ENCODE measurements around the gene MED10. TPM values are rescaled to one million over a fixed set of nuclear protein-coding genes. Genes with fewer than 3 reads are reported as not detected.

The MED10 gene
- total RNA-seq, 2 experiments from 2014 or later = 50.5 to 56.7 TPM

- ATAC-seq (ENCODE audit: low read depth) = no peak
- POLR2A ChIA-PET = no interaction called here
Measured at GRCh38 chr5:6408260-6408596, 29.9 kb upstream of the MED10 start.

GRCh38 chr5:6407558-6408259 is 29.4 kb upstream of the MED10 start:
- Mint-ChIP-seq H3K4me1 (no peaks in the 10 kb centered on the region), H3K4me3 (no peak overlapping the region), H3K27ac (no peak overlapping the region), H3K27me3 (peaks cover 18% of the 10 kb centered on the region), H3K36me3 (no peaks in the 10 kb centered on the region), H3K9me3 (no peaks in the 10 kb centered on the region)
- DNase-seq = no peak
- ATAC-seq (ENCODE audit: low read depth) = no peak
- POLR2A ChIA-PET = no interaction called here

More at GRCh38 chr5:6408260-6408596, 29.9 kb upstream of the MED10 start:
- no peak overlapping the region for H3K27ac Mint-ChIP-seq
- no peaks in the 10 kb centered on the region for H3K4me1 Mint-ChIP-seq
- H3K36me3 Mint-ChIP-seq = no peaks in the 10 kb centered on the region
- peaks cover 13% of the 10 kb centered on the region for H3K27me3 Mint-ChIP-seq
- no peak for DNase-seq
- H3K4me3 Mint-ChIP-seq = no peak overlapping the region
- no peaks in the 10 kb centered on the region for H3K9me3 Mint-ChIP-seq

DNA sequence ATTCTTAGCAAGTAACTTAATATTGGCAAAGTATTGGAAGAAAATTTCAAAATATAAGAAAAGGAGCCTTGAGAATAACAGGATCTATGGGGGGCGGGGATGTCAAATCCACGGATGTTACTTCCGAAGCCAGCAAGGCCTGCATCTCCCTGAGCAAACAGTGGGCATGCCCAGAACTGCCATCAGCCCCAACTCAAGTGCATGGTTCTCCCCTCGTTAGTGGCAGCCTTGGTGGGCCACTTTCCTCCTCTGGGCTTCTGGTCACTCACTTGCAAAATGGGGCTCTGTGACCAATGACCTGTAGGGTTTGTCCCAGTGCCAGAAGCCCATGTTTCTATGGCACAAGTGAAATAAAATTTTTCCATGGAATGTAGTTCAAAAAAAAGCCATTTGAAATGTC is 27.2 kb upstream of the MED10 start:
- no peak for ATAC-seq (ENCODE audit: low read depth)
- H3K27me3 Mint-ChIP-seq = peaks cover 22% of the 10 kb centered on the region
- POLR2A ChIA-PET = no interaction called here
- no peak overlapping the region for H3K4me3 Mint-ChIP-seq
- H3K27ac Mint-ChIP-seq = no peak overlapping the region
- H3K9me3 Mint-ChIP-seq = no peaks in the 10 kb centered on the region
- no peaks in the 10 kb centered on the region for H3K36me3 Mint-ChIP-seq
- H3K4me1 Mint-ChIP-seq = no peaks in the 10 kb centered on the region
- DNase-seq = no peak

DNA sequence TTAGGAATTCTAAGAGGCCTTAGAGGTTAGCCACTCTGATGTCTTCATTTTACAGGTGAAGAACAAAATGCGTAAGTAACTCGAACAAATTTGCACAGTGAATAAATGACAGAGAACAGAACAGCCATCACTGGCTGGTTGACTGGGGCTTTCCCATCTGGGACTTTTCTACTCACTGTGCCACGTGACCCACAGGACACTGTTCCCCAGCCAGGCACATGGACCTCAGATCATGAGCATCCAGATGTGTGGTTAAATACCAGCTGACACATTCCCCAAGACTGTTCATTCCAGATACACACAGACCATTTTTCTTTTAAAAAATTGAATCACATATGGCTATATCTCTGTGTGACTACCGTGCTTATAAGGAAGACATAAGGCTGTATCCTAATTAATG is 25.8 kb upstream of the MED10 start:
- POLR2A ChIA-PET = no interaction called here
- DNase-seq (no peak), ATAC-seq (ENCODE audit: low read depth) (no peak)
- Mint-ChIP-seq H3K27me3 (peaks cover 22% of the 10 kb centered on the region), H3K36me3 (no peaks in the 10 kb centered on the region), H3K27ac (no peak overlapping the region), H3K4me3 (no peak overlapping the region), H3K4me1 (no peaks in the 10 kb centered on the region), H3K9me3 (no peaks in the 10 kb centered on the region)

- no peaks in the 10 kb centered on the region for H3K9me3 Mint-ChIP-seq
- no peaks in the 10 kb centered on the region for H3K4me1 Mint-ChIP-seq
- ATAC-seq (ENCODE audit: low read depth) (no peak), DNase-seq (no peak)
- no peaks in the 10 kb centered on the region for H3K36me3 Mint-ChIP-seq
- H3K27me3 Mint-ChIP-seq = peaks cover 20% of the 10 kb centered on the region
- H3K27ac Mint-ChIP-seq = no peak overlapping the region
- POLR2A ChIA-PET = no interaction called here
- no peak overlapping the region for H3K4me3 Mint-ChIP-seq
Measured at GRCh38 chr5:6403416-6403815, 25.1 kb upstream of the MED10 start.

GRCh38 chr5:6402939-6403338 is 24.6 kb upstream of the MED10 start:
- POLR2A ChIA-PET = no interaction called here
- no peak overlapping the region for H3K4me3 Mint-ChIP-seq
- ATAC-seq (ENCODE audit: low read depth) (no peak), DNase-seq (no peak)
- H3K9me3 Mint-ChIP-seq = no peaks in the 10 kb centered on the region
- H3K36me3 Mint-ChIP-seq = no peaks in the 10 kb centered on the region
- H3K4me1 Mint-ChIP-seq = no peaks in the 10 kb centered on the region
- no peak overlapping the region for H3K27ac Mint-ChIP-seq
- peaks cover 19% of the 10 kb centered on the region for H3K27me3 Mint-ChIP-seq

DNA sequence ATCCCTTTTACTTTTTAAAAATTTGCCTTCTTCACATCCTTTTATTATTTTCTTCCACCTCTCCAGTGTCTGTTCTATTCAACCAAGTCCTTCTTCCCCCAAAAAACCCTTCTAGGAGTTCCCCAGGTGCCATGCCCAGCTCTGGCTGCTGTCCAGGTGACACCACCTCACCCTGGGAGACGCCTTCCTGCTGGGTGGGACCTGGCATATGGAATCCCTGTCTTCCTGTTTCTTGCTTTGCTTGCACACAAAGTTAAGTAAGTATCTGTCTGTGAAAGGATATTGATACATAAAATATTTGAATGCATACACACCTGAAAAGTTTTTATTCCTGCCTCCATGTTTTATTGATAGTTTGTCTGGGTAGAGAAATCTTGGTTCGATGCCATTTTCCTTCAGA is 23.1 kb upstream of the MED10 start:
- Mint-ChIP-seq H3K36me3 (no peaks in the 10 kb centered on the region), H3K4me3 (no peak overlapping the region), H3K4me1 (no peaks in the 10 kb centered on the region), H3K9me3 (no peaks in the 10 kb centered on the region), H3K27me3 (peaks cover 15% of the 10 kb centered on the region), H3K27ac (no peak overlapping the region)
- ATAC-seq (ENCODE audit: low read depth) = no peak
- POLR2A ChIA-PET = no interaction called here
- DNase-seq = no peak

GRCh38 chr5:6399980-6400910 is 21.9 kb upstream of the MED10 start:
- POLR2A ChIA-PET = no interaction called here
- no peak for DNase-seq
- H3K27me3 Mint-ChIP-seq = peaks cover 13% of the 10 kb centered on the region
- no peak overlapping the region for H3K4me3 Mint-ChIP-seq
- H3K9me3 Mint-ChIP-seq = no peaks in the 10 kb centered on the region
- H3K36me3 Mint-ChIP-seq = no peaks in the 10 kb centered on the region
- H3K27ac Mint-ChIP-seq = no peak overlapping the region
- no peak for ATAC-seq (ENCODE audit: low read depth)
- H3K4me1 Mint-ChIP-seq = no peaks in the 10 kb centered on the region

- no peak for ATAC-seq (ENCODE audit: low read depth)
- no peak for DNase-seq
- Mint-ChIP-seq H3K36me3 (no peaks in the 10 kb centered on the region), H3K27ac (no peak overlapping the region), H3K27me3 (peaks cover 13% of the 10 kb centered on the region), H3K9me3 (no peaks in the 10 kb centered on the region), H3K4me3 (no peak overlapping the region), H3K4me1 (no peaks in the 10 kb centered on the region)
- POLR2A ChIA-PET = no interaction called here
Measured at GRCh38 chr5:6398570-6399230, 20.4 kb upstream of the MED10 start.

DNA sequence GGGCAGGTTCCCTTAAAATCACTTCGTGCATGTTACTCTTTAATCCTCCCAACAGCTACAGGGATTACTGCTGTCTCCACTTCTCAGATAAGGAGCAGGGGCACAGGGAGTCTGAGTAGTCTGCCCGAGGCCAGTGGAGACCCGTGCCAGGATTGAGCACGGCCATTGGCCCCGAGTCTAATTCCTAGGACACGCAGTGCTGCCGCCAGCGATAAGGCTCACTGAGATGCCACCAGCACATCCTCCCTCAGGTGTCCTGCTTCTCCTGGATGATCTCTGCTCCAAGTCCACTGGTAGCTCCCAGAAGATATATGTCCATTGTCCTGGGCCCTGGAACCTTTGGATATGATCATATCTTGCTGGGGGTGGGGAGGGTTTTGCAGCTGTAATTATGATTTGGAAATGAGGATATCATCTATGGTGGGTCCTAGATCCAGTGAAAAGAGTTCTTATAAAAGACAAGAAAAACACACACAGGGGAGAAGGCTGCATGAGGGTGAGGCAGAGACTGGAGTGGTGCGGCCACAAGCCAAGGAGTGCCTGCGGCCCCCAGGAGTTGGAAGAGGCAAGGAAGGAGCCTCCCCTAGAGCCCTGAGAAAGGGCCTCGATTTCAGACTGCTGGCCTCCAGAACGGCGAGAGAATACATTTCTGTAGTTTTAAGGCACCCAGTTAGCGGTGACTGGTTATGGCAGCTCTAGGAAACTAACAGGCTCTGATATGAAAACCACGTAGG is 19.4 kb upstream of the MED10 start:
- H3K36me3 Mint-ChIP-seq = no peaks in the 10 kb centered on the region
- ATAC-seq (ENCODE audit: low read depth) (no peak), DNase-seq (no peak)
- no peak overlapping the region for H3K4me3 Mint-ChIP-seq
- H3K27me3 Mint-ChIP-seq = peaks cover 8% of the 10 kb centered on the region
- H3K27ac Mint-ChIP-seq = no peak overlapping the region
- POLR2A ChIA-PET = no interaction called here
- H3K9me3 Mint-ChIP-seq = peaks cover 1% of the 10 kb centered on the region
- H3K4me1 Mint-ChIP-seq = no peaks in the 10 kb centered on the region

- Mint-ChIP-seq H3K36me3 (no peaks in the 10 kb centered on the region), H3K4me3 (no peak overlapping the region), H3K9me3 (peaks cover 1% of the 10 kb centered on the region), H3K27ac (no peak overlapping the region), H3K4me1 (no peaks in the 10 kb centered on the region), H3K27me3 (peaks cover 5% of the 10 kb centered on the region)
- ATAC-seq (ENCODE audit: low read depth) = no peak
- no peak for DNase-seq
- POLR2A ChIA-PET = no interaction called here
Measured at GRCh38 chr5:6396836-6397535, 18.6 kb upstream of the MED10 start.

DNA sequence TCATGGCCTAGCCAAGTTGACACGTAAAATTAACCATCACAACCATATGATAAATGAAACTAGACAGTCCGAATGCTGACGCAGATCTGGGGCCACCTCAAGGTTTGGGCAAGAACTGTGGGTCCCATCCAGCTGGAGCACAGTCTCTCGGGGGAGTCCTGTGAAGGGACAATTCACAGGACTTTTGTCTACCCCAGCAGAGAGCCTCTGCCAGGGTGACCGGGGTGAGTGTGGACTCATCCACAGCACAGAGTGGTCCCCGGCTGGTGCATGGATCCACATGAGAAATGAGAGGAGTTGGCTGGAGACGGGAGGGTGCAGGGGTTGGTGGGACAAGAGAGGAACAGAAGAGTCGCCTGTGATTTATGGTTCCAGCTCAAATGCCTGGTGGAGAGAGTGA is 17.7 kb upstream of the MED10 start:
- peak overlapping the region; percentile 17 for H3K27ac Mint-ChIP-seq
- no peak for ATAC-seq (ENCODE audit: low read depth)

GRCh38 chr5:6395621-6396020 is 17.3 kb upstream of the MED10 start:
- no peaks in the 10 kb centered on the region for H3K36me3 Mint-ChIP-seq
- H3K27me3 Mint-ChIP-seq = peaks cover 7% of the 10 kb centered on the region
- ATAC-seq (ENCODE audit: low read depth) (no peak), DNase-seq (no peak)
- no peak overlapping the region for H3K4me3 Mint-ChIP-seq
- no peak overlapping the region for H3K27ac Mint-ChIP-seq
- H3K9me3 Mint-ChIP-seq = peaks cover 3% of the 10 kb centered on the region
- H3K4me1 Mint-ChIP-seq = no peaks in the 10 kb centered on the region
- POLR2A ChIA-PET = no interaction called here

More for the DNA sequence above, 17.7 kb upstream of the MED10 start:
- POLR2A ChIA-PET = no interaction called here
- no peak for DNase-seq
- H3K36me3 Mint-ChIP-seq = no peaks in the 10 kb centered on the region
- peaks cover 5% of the 10 kb centered on the region for H3K27me3 Mint-ChIP-seq
- H3K4me1 Mint-ChIP-seq = no peaks in the 10 kb centered on the region
- peaks cover 1% of the 10 kb centered on the region for H3K9me3 Mint-ChIP-seq
- H3K4me3 Mint-ChIP-seq = no peak overlapping the region

All from activated naive CD8-positive, alpha-beta T cell treated with anti-CD3 and anti-CD28 coated beads, Interleukin-2, amount 10 ng/mL, durations not matched to agents 7 days and 5 days (primary cell).